ENCODE measurements around the gene PWWP2B. TPM values are rescaled to one million over a fixed set of nuclear protein-coding genes. Genes with fewer than 3 reads are reported as not detected.

The PWWP2B gene
- total and polyA plus RNA-seq, 2 of the 4 experiments (the other 2 are of a cell fraction): 1.7 to 2.2 TPM

- peak; percentile 29 for DNase-seq
- no peak overlapping the region; the same call in 1 of the 2 replicates for H3K9ac ChIP-seq (ENCODE audit: low read depth, low read length)
Measured at GRCh38 chr10:132407846-132408278, 10.9 kb downstream of the PWWP2B start.

More at GRCh38 chr10:132407846-132408278, 10.9 kb downstream of the PWWP2B start:
- H3K4ac ChIP-seq (ENCODE audit: low read depth, low read length): peak overlapping the region; percentile 65
- no peak overlapping the region for H2AK5ac ChIP-seq (ENCODE audit: low read depth, low read length)
- peaks cover 0 to 16% of the 10 kb centered on the region in 2 experiments; a peak in 3 of 4 replicates for H3K79me1 ChIP-seq (ENCODE audit: low read depth in 1 of 2, low read length in 2 of 2)
- H3K18ac ChIP-seq (ENCODE audit: low read depth, low read length): no peak overlapping the region; the same call in 1 of the 2 replicates
- BruUV-seq (replicated peaks): no TSS peak
- ChIA-PET POLR2A (ENCODE audit: unreplicated experiment) (no interaction called here), CTCF (no interaction called here)
- no peaks in the 10 kb centered on the region for H3K9me3 ChIP-seq (ENCODE audit: control insufficient read depth, insufficient read depth, low read length)
- 0 out of 2 replicates have a peak overlapping the region, but pooled peaks have one; percentile 15 for H3K14ac ChIP-seq (replicated peaks; ENCODE audit: low read depth, low read length)
- TF ChIP-seq BHLHE40 (IDR thresholded peaks at IDR 0.05; ENCODE audit: low read depth, low read length) (no peak), NFE2L2 (IDR thresholded peaks at IDR 0.05; ENCODE audit: low read depth, low read length) (no peak), CHD1 (IDR thresholded peaks at IDR 0.05; ENCODE audit: low read depth, low read length) (no peak), RFX5 (IDR thresholded peaks at IDR 0.05; ENCODE audit: low read depth, low read length) (no peak), RAD21 (IDR thresholded peaks at IDR 0.05; ENCODE audit: low read length) (no peak), SMC3 (IDR thresholded peaks at IDR 0.05; ENCODE audit: low read depth, low read length) (no peak), USF2 (IDR thresholded peaks at IDR 0.05; ENCODE audit: low read depth, low read length) (no peak), FOS (IDR thresholded peaks at IDR 0.05; ENCODE audit: low read depth, low read length) (no peak), RCOR1 (IDR thresholded peaks at IDR 0.05; ENCODE audit: insufficient replicate concordance, low read length) (no peak), MXI1 (IDR thresholded peaks at IDR 0.05; ENCODE audit: borderline replicate concordance, low read depth, low read length) (no peak), CEBPB (IDR thresholded peaks at IDR 0.05; ENCODE audit: low read depth, low read length) (no peak), MAZ (IDR thresholded peaks at IDR 0.05; ENCODE audit: borderline replicate concordance, low read depth, low read length) (no peak)
- TF ChIP-seq, protein P1, sequence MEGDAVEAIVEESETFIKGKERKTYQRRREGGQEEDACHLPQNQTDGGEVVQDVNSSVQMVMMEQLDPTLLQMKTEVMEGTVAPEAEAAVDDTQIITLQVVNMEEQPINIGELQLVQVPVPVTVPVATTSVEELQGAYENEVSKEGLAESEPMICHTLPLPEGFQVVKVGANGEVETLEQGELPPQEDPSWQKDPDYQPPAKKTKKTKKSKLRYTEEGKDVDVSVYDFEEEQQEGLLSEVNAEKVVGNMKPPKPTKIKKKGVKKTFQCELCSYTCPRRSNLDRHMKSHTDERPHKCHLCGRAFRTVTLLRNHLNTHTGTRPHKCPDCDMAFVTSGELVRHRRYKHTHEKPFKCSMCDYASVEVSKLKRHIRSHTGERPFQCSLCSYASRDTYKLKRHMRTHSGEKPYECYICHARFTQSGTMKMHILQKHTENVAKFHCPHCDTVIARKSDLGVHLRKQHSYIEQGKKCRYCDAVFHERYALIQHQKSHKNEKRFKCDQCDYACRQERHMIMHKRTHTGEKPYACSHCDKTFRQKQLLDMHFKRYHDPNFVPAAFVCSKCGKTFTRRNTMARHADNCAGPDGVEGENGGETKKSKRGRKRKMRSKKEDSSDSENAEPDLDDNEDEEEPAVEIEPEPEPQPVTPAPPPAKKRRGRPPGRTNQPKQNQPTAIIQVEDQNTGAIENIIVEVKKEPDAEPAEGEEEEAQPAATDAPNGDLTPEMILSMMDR (conservative IDR thresholded peaks at IDR 0.05; ENCODE audit: low read depth, low read length): no peak
- TF ChIP-seq, protein P2, sequence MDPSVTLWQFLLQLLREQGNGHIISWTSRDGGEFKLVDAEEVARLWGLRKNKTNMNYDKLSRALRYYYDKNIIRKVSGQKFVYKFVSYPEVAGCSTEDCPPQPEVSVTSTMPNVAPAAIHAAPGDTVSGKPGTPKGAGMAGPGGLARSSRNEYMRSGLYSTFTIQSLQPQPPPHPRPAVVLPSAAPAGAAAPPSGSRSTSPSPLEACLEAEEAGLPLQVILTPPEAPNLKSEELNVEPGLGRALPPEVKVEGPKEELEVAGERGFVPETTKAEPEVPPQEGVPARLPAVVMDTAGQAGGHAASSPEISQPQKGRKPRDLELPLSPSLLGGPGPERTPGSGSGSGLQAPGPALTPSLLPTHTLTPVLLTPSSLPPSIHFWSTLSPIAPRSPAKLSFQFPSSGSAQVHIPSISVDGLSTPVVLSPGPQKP (IDR thresholded peaks at IDR 0.05; ENCODE audit: borderline replicate concordance, low read depth, low read length): no peak
- intact Hi-C loops (cut with micrococcal nuclease): no loop called here
- peak overlapping the region; percentile 20 for H2BK5ac ChIP-seq (ENCODE audit: low read depth, low read length, poor library complexity, severe bottlenecking)
- peak overlapping the region; percentile 17 for H2AK9ac ChIP-seq (replicated peaks; ENCODE audit: low read depth, low read length, poor library complexity)
- H4K20me1 ChIP-seq (ENCODE audit: insufficient read depth, low read length): 0 out of 2 replicates have a peak, but pooled peaks cover 7% of the 10 kb centered on the region
- peaks cover 2% of the 10 kb centered on the region; the same call in 1 of the 2 replicates for H3K9me1 ChIP-seq (ENCODE audit: insufficient read depth, low read length)
- H3K23ac ChIP-seq (ENCODE audit: low read depth, low read length): no peak overlapping the region
- no peak overlapping the region for H2BK15ac ChIP-seq (ENCODE audit: low read depth, low read length)
- peak overlapping the region; percentile 20 for H3K27ac ChIP-seq (ENCODE audit: insufficient read depth, low read length)
- no peaks in the 10 kb centered on the region for H3K27me3 ChIP-seq (ENCODE audit: control insufficient read depth, insufficient read depth, low read length)
- H4K91ac ChIP-seq (ENCODE audit: insufficient read depth, low read depth, low read length): peak overlapping the region; percentile 41; the same call in 1 of the 2 replicates
- no peak overlapping the region for H3K4me3 ChIP-seq (ENCODE audit: insufficient read depth, low read depth, low read length)
- H4K5ac ChIP-seq (ENCODE audit: low read depth, low read length): peak overlapping the region; percentile 88
- 28% methylated on average over 10 of the region's 17 CpGs; no CpG with 5 or more reads in 1 of the 2 experiments for whole genome bisulfite sequencing, 2 experiments (ENCODE audit: extremely low coverage in 2 of 2, insufficient read length in 1 of 2)
- peaks cover 6% of the 10 kb centered on the region; the same call in 1 of the 2 replicates for H3K4me1 ChIP-seq (ENCODE audit: control insufficient read depth, insufficient read depth, low read length)
- dilution Hi-C loops (cut with HindIII; ENCODE audit: low sequenced_read_pairs, unreplicated experiment): no loop called here
- H2BK120ac ChIP-seq (ENCODE audit: low read depth, low read length): peak overlapping the region; percentile 60; the same call in 1 of the 2 replicates
- peak overlapping the region; percentile 72 to 92 for H4K8ac ChIP-seq (ENCODE audit: low read depth in 2 of 2, low read length in 2 of 2)
- H3K36me3 ChIP-seq (ENCODE audit: control insufficient read depth, insufficient read depth, low read length): peaks cover 18% of the 10 kb centered on the region; the same call in 1 of the 2 replicates
- H3K4me2 ChIP-seq (ENCODE audit: low read depth, low read length): no peak overlapping the region
- in situ Hi-C loops (cut with MboI; ENCODE audit: low sequenced_read_pairs): no loop called here
- peak; percentile 72 for ATAC-seq (ENCODE audit: low read depth)
- no peak overlapping the region for H3K56ac ChIP-seq (ENCODE audit: extremely low read depth, insufficient read depth, low read length)
- peak overlapping the region; percentile 75 for H2AFZ ChIP-seq (replicated peaks; ENCODE audit: low read length, poor library complexity)
- no peak overlapping the region for H2BK20ac ChIP-seq (ENCODE audit: low read depth, low read length)

Measured in IMR-90 (cell line).